Psoas muscle (tissue), 8 donors: ENCODE results near the gene GCKR. TPM values are rescaled to one million over a fixed set of nuclear protein-coding genes. Genes with fewer than 3 reads are reported as not detected.
"Not testable (repeated sequence)": the region's sequence is repeated elsewhere in the genome, so short reads cannot be mapped to it uniquely, and the experiment has no call there.

Experiments used
- ATAC-seq, 4 donors: fragments of 200-7000 bp; cut with Tn5 transposase; one replicate each; pipeline ENCODE4 v1.9.1; 2020; ENCODE audit warnings: moderate library complexity in 3 of 4, mild to moderate bottlenecking in 2 of 4
- DNase-seq, 2 donors: peaks; one replicate each; pipeline ENCODE4 v3.0.0-alpha.2; 2020
- H3K27ac ChIP-seq: fragments of 200-600 bp; one replicate; pipeline ENCODE4 v1.8.0; 2022
- H3K27me3 ChIP-seq, 3 donors: fragments of 200-600 bp in 1 of 3; one replicate each; pipeline versions ENCODE4 v1.6.1 to v1.8.0; 2013 to 2022; ENCODE audit warnings: low read length in 2 of 3, mild to moderate bottlenecking in 2 of 3, moderate library complexity in 1 of 3; ENCODE audit not compliant: insufficient read depth in 3 of 3
- H3K36me3 ChIP-seq, 2 donors: fragments of 200-600 bp in 1 of 2; one replicate each; pipeline versions ENCODE4 v1.6.1 to v1.8.0; 2013 to 2022; ENCODE audit warnings: low read depth in 1 of 2, mild to moderate bottlenecking in 1 of 2, moderate library complexity in 1 of 2; ENCODE audit not compliant: insufficient read depth in 1 of 2
- H3K4me1 ChIP-seq: fragments of 200-600 bp; one replicate; pipeline ENCODE4 v1.8.0; 2022
- H3K4me3 ChIP-seq: fragments of 200-600 bp; one replicate; pipeline ENCODE4 v1.8.0; 2022; ENCODE audit warnings: mild to moderate bottlenecking
- H3K9me3 ChIP-seq: fragments of 200-600 bp; one replicate; pipeline ENCODE4 v1.8.0; 2022
- CTCF ChIP-seq: fragments of 200-600 bp; IDR thresholded peaks from one replicate; pipeline ENCODE4 v1.8.0; 2022; ENCODE audit warnings: antibody characterized with exemption
- WGBS, 3 donors: extraction: QIAGEN DNeasy Blood & Tissue Kit; methylation state at CpG; one replicate each; pipeline versions ENCODE4 v1.1.6 to v1.1.7; 2013; 5-methylcytosine and 5-hydroxymethylcytosine counted together
- intact Hi-C, 2 donors: fragments of 100-400 bp; cut with DNase I; formaldehyde crosslinking; loops; one replicate each; pipeline versions ENCODE4 v1.11.0 to v1.14.2; 2022
- polyA plus RNA-seq, 3 donors: library from polyadenylated mRNA; stranded (reverse); fragments of 200-250 nt; gene quantifications; one replicate each; pipeline ENCODE4 v1.2.3, GENCODE V29; 2013
- total RNA-seq, 4 donors: library from RNA; stranded (reverse); fragmentation: NEBNext Ultra II Directional in 2 of 4; extraction: Animal tissue kit (Norgen Biotek cat#: 25700) in 2 of 4; gene quantifications; one replicate each; pipeline versions ENCODE4 v1.2.1 to v1.2.4, GENCODE V29; 2021 to 2023
- donor health status: healthy with polysubstance abuse.
- donor health status: DM: no; HTN: no; CAD: no; lungs with moderate emphysema.
- donor health status: Bipolar disorder and iron deficiency.
- donor health status: healthy.
- donor health status: DM: yes; HTN: yes; CAD: no.
- donor health status: DM: no; HTN: no; CAD: no.
- donor health status: DM: no; HTN: no; CAD: no.
- donor health status: DM: yes; HTN: yes; CAD: no.

GCKR gene
- total and polyA plus RNA-seq, 7 donors = 0.05 to 2.0 (median 1.0) TPM; not detected in 3

DNA sequence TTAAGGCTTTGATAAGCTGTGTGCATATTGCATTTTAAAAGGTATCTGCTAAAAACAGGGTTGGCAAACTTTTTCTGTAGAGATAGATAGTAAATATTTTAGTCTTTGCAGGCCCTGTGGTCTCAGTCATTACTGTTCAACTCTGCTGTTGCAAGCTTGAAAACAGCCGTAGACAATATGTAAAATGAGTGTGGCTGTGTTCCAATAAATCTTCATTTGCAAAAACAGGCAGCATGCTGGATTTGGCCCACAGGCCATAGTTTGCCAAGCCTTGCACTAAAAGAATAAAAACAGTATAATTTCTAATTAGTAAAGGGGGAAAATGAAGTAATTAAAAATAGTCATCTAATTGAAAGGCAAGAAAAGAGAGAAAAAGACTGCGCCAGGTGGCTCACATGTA is 35.3 kb downstream of the GCKR start:
- intact Hi-C loops = no loop called here
- no peaks in the 10 kb centered on the region for H3K9me3 ChIP-seq
- H3K27me3 ChIP-seq = peaks cover 0 to 5% (median under 1%) of the 10 kb centered on the region in 3 donors
- 74 to 83% (median 83%) methylated on average over 2 of the region's 2 CpGs for WGBS, 3 donors
- H3K36me3 ChIP-seq = no peaks in the 10 kb centered on the region
- no peaks in the 10 kb centered on the region for H3K4me1 ChIP-seq
- H3K27ac ChIP-seq = no peak overlapping the region
- TF ChIP-seq CTCF = no peak
- H3K4me3 ChIP-seq = no peak overlapping the region
- DNase-seq (no peak), ATAC-seq (no peak)

DNA sequence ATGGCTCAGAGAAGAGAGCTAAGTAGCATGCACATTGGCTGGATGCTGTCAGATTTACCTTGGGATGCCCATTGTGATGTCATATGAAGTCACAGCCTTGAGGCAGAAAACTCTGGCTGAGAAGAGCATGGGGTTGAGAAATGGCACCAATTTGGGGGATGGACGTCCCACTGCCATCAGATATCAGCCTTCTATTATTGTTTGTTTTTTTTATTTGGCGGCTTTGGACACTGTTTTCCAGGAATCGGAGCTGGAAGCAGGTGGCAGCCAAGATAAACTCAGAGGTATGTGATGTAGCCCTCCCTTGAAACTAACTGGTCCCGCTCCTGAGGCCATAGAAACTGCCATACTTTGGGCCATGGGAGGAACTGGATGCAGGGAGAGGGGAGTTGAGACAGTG is 40.6 kb downstream of the GCKR start:
- no peak for TF ChIP-seq CTCF
- H3K9me3 ChIP-seq = no peaks in the 10 kb centered on the region
- no peaks in the 10 kb centered on the region for H3K36me3 ChIP-seq
- no peak overlapping the region for H3K4me3 ChIP-seq
- no peaks in the 10 kb centered on the region for H3K4me1 ChIP-seq
- ATAC-seq (no peak), DNase-seq (no peak)
- peaks cover 0 to 5% (median 0%) of the 10 kb centered on the region in 3 donors for H3K27me3 ChIP-seq
- 59 to 63% (median 59%) methylated on average over 4 of the region's 4 CpGs for WGBS, 3 donors
- intact Hi-C loops = no loop called here
- no peak overlapping the region for H3K27ac ChIP-seq

DNA sequence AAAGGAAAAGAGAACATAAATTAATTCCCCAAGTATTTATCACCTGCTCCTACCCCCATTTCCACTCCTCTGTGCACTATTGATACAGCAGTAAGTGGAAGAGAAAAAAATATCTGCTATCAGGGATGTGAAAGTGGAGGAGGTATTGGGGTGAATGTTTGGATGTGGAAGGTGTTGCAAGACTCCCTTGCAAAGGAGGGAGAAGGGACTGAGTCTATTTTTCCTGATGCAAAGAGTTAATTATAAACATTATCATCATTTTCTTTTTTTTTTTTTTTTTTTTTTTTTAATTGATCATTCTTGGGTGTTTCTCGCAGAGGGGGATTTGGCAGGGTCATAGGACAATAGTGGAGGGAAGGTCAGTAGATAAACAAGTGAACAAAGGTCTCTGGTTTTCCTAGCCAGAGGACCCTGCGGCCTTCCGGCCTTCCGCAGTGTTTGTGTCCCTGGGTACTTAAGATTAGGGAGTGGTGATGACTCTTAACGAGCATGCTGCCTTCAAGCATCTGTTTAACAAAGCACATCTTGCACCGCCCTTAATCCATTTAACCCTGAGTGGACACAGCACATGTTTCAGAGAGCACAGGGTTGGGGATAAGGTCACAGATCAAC is 42.3 kb downstream of the GCKR start:
- 60 to 90% (median 62%) methylated on average over 3 to 4 of the region's 6 CpGs for WGBS, 3 donors
- H3K4me1 ChIP-seq, ATAC-seq, H3K36me3 ChIP-seq, intact Hi-C loops, H3K27me3 ChIP-seq, H3K9me3 ChIP-seq, H3K27ac ChIP-seq, DNase-seq, H3K4me3 ChIP-seq: not testable (repeated sequence)

- H3K4me1 ChIP-seq, H3K36me3 ChIP-seq, H3K9me3 ChIP-seq, ATAC-seq, intact Hi-C loops, H3K4me3 ChIP-seq, H3K27ac ChIP-seq, H3K27me3 ChIP-seq, DNase-seq: not testable (repeated sequence)
- WGBS, 3 donors = 88 to 97% (median 92%) methylated on average over 5 to 27 of the region's 35 CpGs
Measured at GRCh38 chr2:27539649-27540048, 43.0 kb downstream of the GCKR start.

DNA sequence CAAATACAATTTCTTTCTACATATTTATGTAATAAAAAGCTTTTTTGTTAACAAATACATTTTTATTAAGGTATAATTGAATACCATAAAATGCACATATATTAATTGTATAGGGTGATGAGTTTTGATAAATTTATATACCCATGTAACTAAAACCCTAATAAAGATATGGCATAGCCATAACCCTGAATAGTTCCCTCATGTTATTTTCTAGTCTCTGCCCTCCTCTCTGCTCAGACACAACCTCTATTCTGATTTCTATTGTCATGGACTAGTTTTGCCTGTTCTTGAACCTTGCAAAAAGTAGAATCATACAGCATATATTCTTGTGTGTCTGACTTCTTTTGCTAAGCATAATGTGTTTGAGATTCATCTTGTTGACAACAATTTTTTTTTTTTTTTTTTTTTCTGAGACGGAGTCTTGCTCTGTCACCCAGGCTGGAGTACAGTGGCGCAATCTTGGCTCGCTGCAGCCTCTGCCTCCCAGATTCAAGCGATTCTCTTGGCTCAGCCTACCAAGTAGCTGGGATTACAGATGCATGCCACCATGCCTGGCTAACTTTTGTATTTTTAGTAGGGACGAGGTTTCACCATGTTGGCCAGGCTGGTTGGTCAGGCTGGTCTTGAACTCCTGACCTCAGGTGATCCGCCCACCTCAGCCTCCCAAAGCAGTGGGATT is 47.6 kb downstream of the GCKR start:
- TF ChIP-seq CTCF = no peak
- H3K36me3 ChIP-seq = no peaks in the 10 kb centered on the region
- H3K27me3 ChIP-seq = no peaks in the 10 kb centered on the region
- WGBS, 3 donors = 35 to 55% (median 45%) methylated on average over 5 to 6 of the region's 6 CpGs
- no peak overlapping the region for H3K27ac ChIP-seq
- H3K9me3 ChIP-seq = no peaks in the 10 kb centered on the region
- intact Hi-C loops = no loop called here
- DNase-seq (peak; percentile 23 to 64), ATAC-seq (peak; percentile 66 to 91 (median 86))
- no peak overlapping the region for H3K4me3 ChIP-seq
- no peaks in the 10 kb centered on the region for H3K4me1 ChIP-seq
